ENCODE measurements around the gene DEXI. TPM values are rescaled to one million over a fixed set of nuclear protein-coding genes. Genes with fewer than 3 reads are reported as not detected.
A peak's percentile ranks its signal among the peaks of the same experiment; 100 is the strongest.

Gene DEXI
- total RNA-seq, 2 donors from 2014 or later, result 23.8 to 29.5 TPM

GRCh38 chr16:10940501-10941079, 1.7 kb downstream of the DEXI start:
- intact Hi-C loops (cut with DNase I), result no loop called here
- Histone ChIP-seq H3K9ac (ENCODE audit: low read depth in 2 of 2, low read length in 2 of 2) (peak overlapping the region; percentile 56 to 82), H3K9me3 (no peaks in the 10 kb centered on the region), H3K4me1 (peaks cover 39% of the 10 kb centered on the region), H3K27ac (peak overlapping the region; percentile 39), H3K4me3 (peak overlapping the region; percentile 79), H3K36me3 (no peaks in the 10 kb centered on the region), H3K27me3 (no peaks in the 10 kb centered on the region)
- DNase-seq, result peak; percentile 52
- no peak for TF ChIP-seq CTCF (IDR thresholded peaks at IDR 0.05)

DNA sequence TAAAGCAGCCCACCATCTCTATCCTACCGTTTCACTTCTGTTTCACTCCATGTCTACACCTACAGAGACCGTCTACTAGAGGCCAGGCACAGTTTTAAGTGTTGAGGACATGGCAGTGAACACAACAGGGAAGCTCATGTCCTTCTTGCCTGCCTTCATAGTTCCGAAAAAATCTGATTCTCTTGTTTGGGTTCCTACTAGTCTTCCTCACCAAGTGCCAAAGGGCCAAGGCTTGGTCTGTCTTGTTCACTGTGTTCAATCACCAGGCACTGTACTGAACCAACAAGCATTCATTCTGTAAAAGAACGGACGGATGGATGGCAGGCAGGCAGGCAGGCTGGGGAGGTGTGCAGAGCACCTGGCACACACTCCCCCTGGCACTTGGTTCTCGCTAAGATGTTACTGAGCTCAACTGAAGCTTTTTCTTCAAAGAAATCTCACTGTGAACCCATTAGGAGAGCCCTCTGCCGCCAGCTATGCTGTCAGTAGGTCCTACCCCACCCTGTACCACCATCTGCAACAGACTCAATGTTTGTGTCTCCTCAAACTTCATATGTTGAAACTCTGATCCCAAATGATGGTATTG, 2.5 kb downstream of the DEXI start:
- H3K9ac ChIP-seq (ENCODE audit: low read depth in 2 of 2, low read length in 2 of 2), result peak overlapping the region in 1 of 2 donors; percentile 82
- H3K4me3 ChIP-seq, result no peak overlapping the region
- no peaks in the 10 kb centered on the region for H3K27me3 ChIP-seq
- no peak for DNase-seq
- H3K27ac ChIP-seq, result no peak overlapping the region
- intact Hi-C loops (cut with DNase I), result no loop called here
- no peaks in the 10 kb centered on the region for H3K36me3 ChIP-seq
- H3K4me1 ChIP-seq, result peaks cover 34% of the 10 kb centered on the region
- TF ChIP-seq CTCF (IDR thresholded peaks at IDR 0.05), result no peak
- no peaks in the 10 kb centered on the region for H3K9me3 ChIP-seq

DNA sequence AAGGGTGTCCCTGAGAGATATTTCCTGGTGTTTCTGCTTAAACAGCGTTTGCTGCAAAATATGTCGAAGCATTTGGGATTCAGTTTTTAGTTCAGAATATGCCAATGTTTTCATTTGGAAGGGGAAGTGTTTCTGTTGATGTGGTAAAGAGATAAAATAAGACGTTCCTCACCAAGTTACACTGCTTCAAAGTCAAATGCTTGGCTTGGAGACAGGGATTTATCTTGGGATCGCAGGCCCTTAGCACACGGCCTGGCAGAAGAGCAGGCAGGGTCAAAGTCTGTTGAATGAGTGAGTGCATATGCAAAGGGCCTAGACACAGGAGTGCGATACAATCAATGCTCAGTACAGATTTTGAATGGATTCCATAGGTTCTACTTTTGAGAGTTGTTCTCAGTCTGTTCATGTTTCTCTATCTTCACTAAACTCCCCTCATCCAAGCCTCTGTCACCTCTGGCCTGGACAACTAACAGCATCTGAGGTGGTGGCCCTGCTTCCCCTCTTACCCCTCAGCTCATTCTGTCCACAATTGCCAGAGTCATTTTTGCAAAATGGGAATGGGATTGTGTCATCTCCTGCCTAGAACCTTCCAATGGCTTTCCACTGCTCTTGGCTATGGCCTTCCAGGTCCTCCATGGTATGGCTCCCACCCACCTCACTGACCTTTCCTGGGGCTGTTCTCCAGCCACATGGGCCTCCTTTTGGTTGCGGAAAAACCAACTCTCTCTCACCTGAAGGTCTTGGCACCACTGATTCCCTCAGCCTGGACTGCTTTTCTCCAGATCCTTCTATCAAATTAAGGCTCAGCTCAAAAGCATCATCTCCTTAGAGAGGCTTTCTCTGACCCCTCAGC, 3.2 kb downstream of the DEXI start:
- Histone ChIP-seq H3K36me3 (no peaks in the 10 kb centered on the region), H3K27me3 (no peaks in the 10 kb centered on the region), H3K4me3 (no peak overlapping the region), H3K27ac (peak overlapping the region; percentile 38), H3K4me1 (peaks cover 34% of the 10 kb centered on the region), H3K9me3 (no peaks in the 10 kb centered on the region), H3K9ac (ENCODE audit: low read depth in 2 of 2, low read length in 2 of 2) (peak overlapping the region in 1 of 2 donors; percentile 19)
- no peak for TF ChIP-seq CTCF (IDR thresholded peaks at IDR 0.05)
- DNase-seq, result no peak
- intact Hi-C loops (cut with DNase I), result no loop called here

DNA sequence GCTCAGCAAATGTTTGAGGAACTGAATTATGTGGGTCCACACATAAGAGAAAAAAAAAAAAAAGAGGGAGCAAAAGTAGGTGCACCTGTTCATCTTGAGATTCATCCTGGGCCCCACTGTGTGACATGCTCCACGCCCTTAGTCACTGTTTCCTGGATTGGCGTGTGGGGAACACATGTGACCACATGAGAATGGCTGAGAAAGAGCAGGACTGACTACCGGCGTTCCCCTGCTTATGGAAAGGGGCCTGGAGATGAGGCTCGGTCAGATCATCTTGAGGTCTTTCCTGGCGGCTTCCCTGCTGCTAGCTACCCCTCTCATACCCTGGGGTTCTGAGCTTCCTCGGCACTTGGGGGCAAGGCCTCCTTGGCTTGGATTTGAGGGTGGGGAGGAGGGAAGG, 3.9 kb downstream of the DEXI start:
- no peaks in the 10 kb centered on the region for H3K27me3 ChIP-seq
- H3K4me1 ChIP-seq, result peaks cover 34% of the 10 kb centered on the region
- H3K27ac ChIP-seq, result peak overlapping the region; percentile 38
- intact Hi-C loops (cut with DNase I), result no loop called here
- H3K4me3 ChIP-seq, result no peak overlapping the region
- no peaks in the 10 kb centered on the region for H3K9me3 ChIP-seq
- DNase-seq, result peak; percentile 39
- no peaks in the 10 kb centered on the region for H3K36me3 ChIP-seq
- H3K9ac ChIP-seq (ENCODE audit: low read depth in 2 of 2, low read length in 2 of 2), result peak overlapping the region; percentile 19 to 46
- TF ChIP-seq CTCF (IDR thresholded peaks at IDR 0.05), result no peak

DNA sequence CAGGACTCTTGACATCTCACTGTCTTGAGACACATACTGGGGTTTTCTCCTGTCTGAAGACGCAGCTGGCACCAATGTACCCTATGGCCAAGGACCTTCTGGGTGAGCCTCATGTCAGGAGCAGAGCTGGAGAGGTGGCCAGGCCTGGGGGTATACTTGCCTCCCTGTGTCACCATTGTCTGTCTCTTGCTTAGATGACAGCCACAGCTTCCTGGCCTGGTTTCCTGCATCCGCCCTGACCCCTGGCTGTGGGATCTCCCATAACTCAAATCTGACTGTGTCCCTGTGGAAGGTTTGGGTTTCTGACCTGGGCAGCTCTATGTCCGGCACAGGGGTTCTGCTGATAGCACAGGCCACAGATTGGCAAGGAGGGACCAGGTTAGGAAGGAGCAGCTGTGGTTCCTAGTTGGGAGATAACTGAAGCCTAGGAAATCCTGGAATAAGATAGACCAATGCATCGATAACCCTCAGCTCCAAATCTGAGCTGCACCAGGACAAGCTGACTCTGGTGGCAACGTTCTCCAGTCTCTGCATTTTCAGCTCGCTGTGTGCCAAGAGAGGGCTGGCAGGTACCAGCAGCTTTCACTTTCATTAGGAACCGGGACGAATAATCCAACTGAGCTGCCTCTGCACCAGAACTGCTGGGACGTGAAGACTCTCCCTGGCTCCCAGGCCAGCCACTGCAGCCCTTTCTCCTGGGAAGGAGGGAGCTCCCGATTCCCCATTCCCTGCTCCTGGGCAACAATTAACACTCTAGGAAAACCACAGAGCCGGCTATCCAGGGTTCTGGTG, 5.0 kb downstream of the DEXI start:
- Histone ChIP-seq H3K27ac (peak overlapping the region; percentile 16), H3K4me3 (no peak overlapping the region), H3K4me1 (peaks cover 34% of the 10 kb centered on the region), H3K9me3 (no peaks in the 10 kb centered on the region), H3K9ac (ENCODE audit: low read depth in 2 of 2, low read length in 2 of 2) (peak overlapping the region; percentile 27 to 28), H3K36me3 (no peaks in the 10 kb centered on the region), H3K27me3 (no peaks in the 10 kb centered on the region)
- no peak for TF ChIP-seq CTCF (IDR thresholded peaks at IDR 0.05)
- DNase-seq, result no peak
- intact Hi-C loops (cut with DNase I), result no loop called here

Data from colonic mucosa (tissue), 4 donors.